Sigmoid colon (tissue), 7 donors: ENCODE measurements around the gene DAPK1. TPM values are rescaled to one million over a fixed set of nuclear protein-coding genes. Genes with fewer than 3 reads are reported as not detected.

ENCODE experiments used
- DNase-seq: peaks from one replicate; pipeline ENCODE4 v3.0.0-alpha.2; 2019
- H3K27ac ChIP-seq, 4 donors: fragments of 200-600 bp; sonication (generic); one replicate each; pipeline ENCODE4 v1.5.1; 2016 to 2019; ENCODE audit warnings: mild to moderate bottlenecking in 1 of 4
- H3K27me3 ChIP-seq, 3 donors: fragments of 200-600 bp; sonication (generic); one replicate each; pipeline ENCODE4 v1.5.1; 2019; ENCODE audit warnings: mild to moderate bottlenecking in 1 of 3
- H3K36me3 ChIP-seq, 4 donors: fragments of 200-600 bp; sonication (generic); one replicate each; pipeline ENCODE4 v1.5.1; 2016 to 2019
- H3K4me1 ChIP-seq, 4 donors: fragments of 200-600 bp; sonication (generic); one replicate each; pipeline ENCODE4 v1.5.1; 2017 to 2019
- H3K4me3 ChIP-seq, 4 donors: fragments of 200-600 bp; sonication (generic); one replicate each; pipeline ENCODE4 v1.5.1; 2017 to 2019; ENCODE audit warnings: mild to moderate bottlenecking in 2 of 4, moderate library complexity in 1 of 4
- H3K9me3 ChIP-seq, 4 donors: fragments of 200-600 bp in 3 of 4; sonication (generic) in 3 of 4; one replicate each; pipeline versions ENCODE4 v1.5.1 to v1.6.1; 2013 to 2019
- EP300 ChIP-seq, 4 donors: sonication (generic); formaldehyde crosslinking; IDR thresholded peaks; one replicate each; pipeline ENCODE4 v1.6.1; 2017; ENCODE audit warnings: antibody characterized with exemption in 4 of 4
- POLR2A ChIP-seq, 2 donors: fragments of 450-650 bp; IDR thresholded peaks; one replicate each; pipeline ENCODE4 v1.6.1; 2016; ENCODE audit warnings: antibody characterized with exemption in 2 of 2, mild to moderate bottlenecking in 2 of 2, moderate library complexity in 2 of 2
- POLR2AphosphoS5 ChIP-seq, 4 donors: sonication (generic); formaldehyde crosslinking; IDR thresholded peaks; one replicate each; pipeline ENCODE4 v1.6.1; 2017; ENCODE audit warnings: antibody characterized with exemption in 4 of 4
- WGBS, 2 donors: extraction: QIAGEN DNeasy Blood & Tissue Kit; methylation state at CpG; one replicate each; pipeline ENCODE4 v1.1.7; 2013; 5-methylcytosine and 5-hydroxymethylcytosine counted together
- intact Hi-C: fragments of 100-400 bp; cut with DNase I; formaldehyde crosslinking; loops from one replicate; pipeline ENCODE4 v1.15.1; 2023
- polyA plus RNA-seq, 3 donors: library from polyadenylated mRNA; stranded (reverse); fragments of 200-250 nt; gene quantifications; one replicate each; pipeline ENCODE4 v1.2.3, GENCODE V29; 2013
- total RNA-seq, 4 donors: library from RNA; depleted of rRNA; stranded (reverse); fragments of >200 nt; gene quantifications; one replicate each; pipeline ENCODE4 v1.1.0, GENCODE V29; 2016
- TF ChIP-seq, protein P1 (sequence below), 4 experiments: fragments of 450-650 bp in 3 of 4; fragments of 200-600 bp in 1 of 4; IDR thresholded peaks; one replicate each; pipeline ENCODE4 v1.5.1; 2016 to 2019; ENCODE audit warnings: antibody characterized with exemption in 4 of 4, mild to moderate bottlenecking in 3 of 4, moderate library complexity in 2 of 4
- donor health status: healthy with polysubstance abuse.
- donor health status: Bipolar disorder and iron deficiency.
- donor health status: healthy.

Gene DAPK1
- total and polyA plus RNA-seq, 7 donors: 4.8 to 92.5 (median 78.1) TPM

- Histone ChIP-seq H3K4me1 (peaks cover 0 to 65% (median 50%) of the 10 kb centered on the region in 4 donors), H3K27ac (peak overlapping the region in 3 of 4 donors; percentile 23 to 60 (median 51)), H3K4me3 (no peak overlapping the region), H3K9me3 (no peaks in the 10 kb centered on the region), H3K27me3 (no peaks in the 10 kb centered on the region), H3K36me3 (no peaks in the 10 kb centered on the region)
- DNase-seq: no peak
- 89 to 97% methylated on average over 5 of the region's 5 CpGs for WGBS, 2 donors
- TF ChIP-seq POLR2AphosphoS5 (IDR thresholded peaks at IDR 0.05) (no peak), POLR2A (IDR thresholded peaks at IDR 0.05) (no peak), EP300 (IDR thresholded peaks at IDR 0.05) (no peak)
- TF ChIP-seq, protein P1, sequence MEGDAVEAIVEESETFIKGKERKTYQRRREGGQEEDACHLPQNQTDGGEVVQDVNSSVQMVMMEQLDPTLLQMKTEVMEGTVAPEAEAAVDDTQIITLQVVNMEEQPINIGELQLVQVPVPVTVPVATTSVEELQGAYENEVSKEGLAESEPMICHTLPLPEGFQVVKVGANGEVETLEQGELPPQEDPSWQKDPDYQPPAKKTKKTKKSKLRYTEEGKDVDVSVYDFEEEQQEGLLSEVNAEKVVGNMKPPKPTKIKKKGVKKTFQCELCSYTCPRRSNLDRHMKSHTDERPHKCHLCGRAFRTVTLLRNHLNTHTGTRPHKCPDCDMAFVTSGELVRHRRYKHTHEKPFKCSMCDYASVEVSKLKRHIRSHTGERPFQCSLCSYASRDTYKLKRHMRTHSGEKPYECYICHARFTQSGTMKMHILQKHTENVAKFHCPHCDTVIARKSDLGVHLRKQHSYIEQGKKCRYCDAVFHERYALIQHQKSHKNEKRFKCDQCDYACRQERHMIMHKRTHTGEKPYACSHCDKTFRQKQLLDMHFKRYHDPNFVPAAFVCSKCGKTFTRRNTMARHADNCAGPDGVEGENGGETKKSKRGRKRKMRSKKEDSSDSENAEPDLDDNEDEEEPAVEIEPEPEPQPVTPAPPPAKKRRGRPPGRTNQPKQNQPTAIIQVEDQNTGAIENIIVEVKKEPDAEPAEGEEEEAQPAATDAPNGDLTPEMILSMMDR (IDR thresholded peaks at IDR 0.05): no peak
- intact Hi-C loops: no loop called here
Measured at GRCh38 chr9:87524061-87524460, 26.4 kb downstream of the DAPK1 start.

DNA sequence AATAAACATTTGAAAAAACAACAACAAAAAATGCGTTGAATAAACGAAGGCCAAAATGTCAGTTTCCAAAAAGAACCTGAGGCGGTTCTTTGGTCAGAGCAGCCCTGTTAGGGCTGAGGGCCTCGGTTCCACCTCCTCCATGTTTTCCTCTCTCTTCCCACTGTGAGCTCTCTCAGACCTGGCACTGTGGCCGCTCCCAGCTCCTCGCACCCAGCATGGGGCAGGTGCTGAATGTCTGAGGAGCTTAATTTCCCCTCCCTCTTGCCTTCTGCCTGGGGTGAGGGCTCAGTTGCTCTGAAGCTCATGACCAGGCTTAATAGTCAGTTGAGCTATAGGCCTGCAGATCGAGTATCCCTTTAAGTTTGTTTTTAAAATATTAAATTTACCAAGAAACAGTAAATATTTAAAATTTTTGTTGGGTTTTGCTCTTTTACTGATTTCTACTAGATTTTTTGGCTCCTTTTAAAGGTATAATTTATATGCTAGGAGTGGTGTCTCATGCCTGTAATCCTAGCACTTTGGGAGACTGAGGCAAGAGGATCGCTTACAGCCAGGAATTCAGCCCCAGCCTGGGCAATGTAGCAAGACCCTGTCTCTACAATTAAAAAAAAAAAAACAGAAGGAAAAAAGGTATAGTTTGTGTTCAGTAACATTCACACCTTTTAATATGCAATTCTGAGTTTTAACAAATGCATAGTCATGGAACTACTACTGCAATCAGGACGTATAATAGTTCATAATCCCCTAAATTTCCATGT is 28.1 kb downstream of the DAPK1 start:
- peaks cover 0 to 66% (median 44%) of the 10 kb centered on the region in 4 donors for H3K4me1 ChIP-seq
- H3K36me3 ChIP-seq: no peaks in the 10 kb centered on the region
- no peaks in the 10 kb centered on the region for H3K9me3 ChIP-seq
- WGBS, 2 donors: 87 to 94% methylated on average over 9 of the region's 9 CpGs
- H3K27ac ChIP-seq: peak overlapping the region in 2 of 4 donors; percentile 49 to 69
- intact Hi-C loops: no loop called here
- no peak overlapping the region for H3K4me3 ChIP-seq
- DNase-seq: no peak
- no peaks in the 10 kb centered on the region for H3K27me3 ChIP-seq
- TF ChIP-seq, protein P1 (IDR thresholded peaks at IDR 0.05): no peak
- TF ChIP-seq POLR2A (IDR thresholded peaks at IDR 0.05) (no peak), POLR2AphosphoS5 (IDR thresholded peaks at IDR 0.05) (no peak), EP300 (IDR thresholded peaks at IDR 0.05) (no peak)

DNA sequence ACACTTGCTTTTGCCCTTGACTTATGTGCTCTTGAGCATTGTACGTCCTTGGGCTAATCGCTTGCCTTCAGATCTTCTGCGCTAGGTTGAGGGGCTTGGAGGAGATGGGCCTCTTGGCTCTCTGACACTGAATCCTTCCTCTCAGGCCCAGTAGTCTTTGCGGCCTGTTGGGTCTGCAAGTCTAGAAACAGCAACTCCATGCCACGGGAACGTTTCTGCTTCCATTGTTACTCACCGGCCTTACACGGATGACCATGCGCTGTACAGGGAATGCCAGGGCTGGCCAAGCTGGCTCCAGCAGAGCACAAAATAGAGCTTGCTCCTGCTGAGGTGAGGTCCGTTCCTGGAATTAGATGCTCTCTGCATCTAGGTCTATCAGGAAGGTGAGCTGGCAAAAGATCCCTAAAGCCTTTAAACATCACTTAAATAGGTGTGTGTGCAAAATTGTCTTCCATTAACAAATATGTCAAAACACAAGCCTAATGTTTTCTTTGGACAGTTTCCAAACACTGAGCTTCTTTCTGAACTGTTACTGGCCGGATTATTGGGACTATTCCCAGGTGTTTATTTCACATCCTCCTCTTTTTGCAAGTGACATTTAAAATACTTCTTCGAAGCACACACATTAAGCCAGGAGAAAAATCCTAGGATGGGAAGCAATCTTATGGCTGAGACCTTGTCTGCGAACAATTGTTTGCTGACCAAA is 29.7 kb downstream of the DAPK1 start:
- intact Hi-C loops: no loop called here
- peaks cover 0 to 77% (median 61%) of the 10 kb centered on the region in 4 donors for H3K4me1 ChIP-seq
- peak overlapping the region; percentile 34 to 69 (median 52) for H3K27ac ChIP-seq
- H3K4me3 ChIP-seq: no peak overlapping the region
- TF ChIP-seq, protein P1 (IDR thresholded peaks at IDR 0.05): no peak
- TF ChIP-seq POLR2AphosphoS5 (IDR thresholded peaks at IDR 0.05) (no peak), EP300 (IDR thresholded peaks at IDR 0.05) (no peak), POLR2A (IDR thresholded peaks at IDR 0.05) (no peak)
- H3K9me3 ChIP-seq: no peaks in the 10 kb centered on the region
- no peak for DNase-seq
- H3K36me3 ChIP-seq: no peaks in the 10 kb centered on the region
- no peaks in the 10 kb centered on the region for H3K27me3 ChIP-seq
- WGBS, 2 donors: 77 to 86% methylated on average over 13 of the region's 13 CpGs

DNA sequence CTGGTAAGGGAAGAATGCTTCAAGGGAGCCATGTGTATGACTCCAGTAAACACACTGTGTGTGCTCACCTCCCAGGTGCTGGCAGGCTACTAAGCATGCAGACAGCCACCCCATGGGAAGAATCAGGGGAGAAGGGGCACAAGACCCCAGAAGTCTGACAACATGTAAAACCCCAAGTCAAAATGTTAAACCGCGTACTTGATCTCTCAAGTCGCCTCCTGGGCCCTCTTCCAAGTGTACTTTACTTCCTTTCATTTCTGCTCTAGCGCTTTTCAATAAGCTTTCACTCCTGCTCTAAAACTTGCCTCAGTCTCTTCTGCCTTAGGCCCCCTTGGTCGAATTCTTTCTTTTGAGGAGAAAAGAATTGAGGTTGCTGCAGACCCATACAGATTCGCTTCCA is 31.3 kb downstream of the DAPK1 start:
- 72 to 89% methylated on average over 6 of the region's 6 CpGs for WGBS, 2 donors
- H3K36me3 ChIP-seq: no peaks in the 10 kb centered on the region
- intact Hi-C loops: no loop called here
- no peaks in the 10 kb centered on the region for H3K9me3 ChIP-seq
- H3K4me1 ChIP-seq: peaks cover 0 to 79% (median 58%) of the 10 kb centered on the region in 4 donors
- no peak overlapping the region for H3K4me3 ChIP-seq
- H3K27me3 ChIP-seq: no peaks in the 10 kb centered on the region
- TF ChIP-seq POLR2AphosphoS5 (IDR thresholded peaks at IDR 0.05): no peak
- no peak for TF ChIP-seq EP300 (IDR thresholded peaks at IDR 0.05)
- TF ChIP-seq, protein P1 (IDR thresholded peaks at IDR 0.05): no peak
- peak overlapping the region in 2 of 4 donors; percentile 49 to 69 for H3K27ac ChIP-seq
- no peak for DNase-seq
